ENCODE data around the gene FBXO45.
"Not testable (repeated sequence)": the region's sequence is repeated elsewhere in the genome, so short reads cannot be mapped to it uniquely, and the experiment has no call there.

Gene FBXO45

GRCh38 chr3:196568246-196569002 is at the start of gene FBXO45, which contains the start of gene WDR53:
TSS of gene FBXO45 (plus strand) at chr3:196568660. CDS start at chr3:196568985, 325 bp downstream.
TSS of gene WDR53 (minus strand) at chr3:196568554. CDS start at chr3:196561475, 7,079 bp downstream.
- DNase-seq (ENCODE audit: low spot score): peak; percentile 99

- DNase-seq (ENCODE audit: low spot score): peak; percentile 84
Measured at GRCh38 chr3:196518966-196519717, 49.3 kb upstream of the FBXO45 start.

GRCh38 chr3:196519718-196520082 is 48.8 kb upstream of the FBXO45 start:
- DNase-seq (ENCODE audit: low spot score): no peak

- not testable (repeated sequence) for DNase-seq (ENCODE audit: low spot score)
Measured at GRCh38 chr3:196521291-196521690, 47.2 kb upstream of the FBXO45 start.

- no peak for DNase-seq (ENCODE audit: low spot score)
Measured at GRCh38 chr3:196523841-196524240, 44.6 kb upstream of the FBXO45 start.

GRCh38 chr3:196524527-196524926 is 43.9 kb upstream of the FBXO45 start:
- DNase-seq (ENCODE audit: low spot score): no peak

- DNase-seq (ENCODE audit: low spot score): no peak
Measured at GRCh38 chr3:196525141-196525540, 43.3 kb upstream of the FBXO45 start.

- DNase-seq (ENCODE audit: low spot score): peak; percentile 90
Measured at GRCh38 chr3:196528639-196529233, 39.7 kb upstream of the FBXO45 start.

- DNase-seq (ENCODE audit: low spot score): no peak
Measured at GRCh38 chr3:196531418-196531817, 37.0 kb upstream of the FBXO45 start.

GRCh38 chr3:196533260-196533681 is 35.2 kb upstream of the FBXO45 start:
- DNase-seq (ENCODE audit: low spot score): no peak

- DNase-seq (ENCODE audit: low spot score): peak; percentile 31
Measured at GRCh38 chr3:196537319-196537984, 31.0 kb upstream of the FBXO45 start.

GRCh38 chr3:196541684-196542445 is 26.6 kb upstream of the FBXO45 start:
- no peak for DNase-seq (ENCODE audit: low spot score)

- DNase-seq (ENCODE audit: low spot score): no peak
Measured at GRCh38 chr3:196544491-196544992, 23.9 kb upstream of the FBXO45 start.

- no peak for DNase-seq (ENCODE audit: low spot score)
Measured at GRCh38 chr3:196546537-196546936, 21.9 kb upstream of the FBXO45 start.

GRCh38 chr3:196547067-196547466 is 21.4 kb upstream of the FBXO45 start:
- no peak for DNase-seq (ENCODE audit: low spot score)

- not testable (repeated sequence) for DNase-seq (ENCODE audit: low spot score)
Measured at GRCh38 chr3:196549312-196549711, 19.1 kb upstream of the FBXO45 start.

- DNase-seq (ENCODE audit: low spot score): not testable (repeated sequence)
Measured at GRCh38 chr3:196550172-196550571, 18.3 kb upstream of the FBXO45 start.

GRCh38 chr3:196552253-196552652 is 16.2 kb upstream of the FBXO45 start:
- DNase-seq (ENCODE audit: low spot score): no peak

GRCh38 chr3:196553551-196553950 is 14.9 kb upstream of the FBXO45 start:
- DNase-seq (ENCODE audit: low spot score): no peak

- no peak for DNase-seq (ENCODE audit: low spot score)
Measured at GRCh38 chr3:196554205-196554604, 14.3 kb upstream of the FBXO45 start.

- DNase-seq (ENCODE audit: low spot score): no peak
Measured at GRCh38 chr3:196555295-196555694, 13.2 kb upstream of the FBXO45 start.
